ENCODE results near the gene PMEL. TPM values are rescaled to one million over a fixed set of nuclear protein-coding genes. Genes with fewer than 3 reads are reported as not detected.

Gene PMEL
- total RNA-seq, 3 donors from 2014 or later, result 1.3 to 4.4 (median 3.4) TPM

DNA sequence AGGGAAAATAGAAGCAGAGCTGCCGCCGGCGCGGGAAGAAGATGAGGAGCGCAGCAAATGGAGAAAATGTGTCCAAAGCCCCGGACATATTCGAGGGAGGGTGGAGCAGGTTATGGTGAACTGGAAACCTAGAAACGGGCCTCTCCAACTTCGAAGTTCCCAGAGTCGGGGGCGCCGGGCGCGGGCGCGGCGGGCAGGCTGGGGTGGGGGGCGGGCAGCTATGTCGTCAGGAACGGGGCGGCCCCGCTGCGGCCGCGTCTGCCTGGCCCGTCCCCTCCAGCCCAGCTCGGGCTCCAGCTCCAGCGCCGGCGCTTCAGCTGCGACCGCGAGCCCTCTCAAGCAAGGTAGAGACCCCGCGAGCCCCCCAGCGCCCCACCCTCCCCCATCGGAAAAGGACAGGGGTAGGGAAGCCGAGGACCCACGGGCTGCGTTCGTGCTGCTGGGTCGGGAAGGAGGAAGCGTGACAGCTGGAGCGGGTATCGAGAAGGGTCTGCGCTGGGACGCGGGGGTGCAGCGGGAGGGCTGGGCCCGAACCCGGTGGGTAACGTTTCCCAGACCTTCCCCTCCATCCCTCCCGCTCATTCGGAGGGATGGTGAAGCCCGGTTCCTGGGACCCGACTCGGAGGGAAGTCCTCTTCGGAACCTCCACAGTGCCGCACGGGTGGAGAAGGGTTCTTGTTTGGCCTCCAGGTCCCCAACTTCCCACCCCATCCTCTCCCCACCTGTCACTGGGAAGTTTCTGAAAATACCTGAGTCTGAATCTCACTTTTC lies 33.9 kb downstream of the PMEL start:
- Histone ChIP-seq H3K4me3 (peak overlapping the region; percentile 56), H3K9me3 (no peaks in the 10 kb centered on the region), H3K4me1 (ENCODE audit: low read depth) (peaks cover 34% of the 10 kb centered on the region), H3K36me3 (ENCODE audit: low read depth) (no peaks in the 10 kb centered on the region)
- intact Hi-C loops (cut with DNase I, micrococcal nuclease), result loop anchor here in 1 of 2 donors (10.0 kb wide), 2 partner anchors 117 to 197 kb away; partner anchors contain the start of genes ORMDL2 and SARNP
- ATAC-seq (peak; percentile 39), DNase-seq (peak; percentile 73 to 81 (median 81))
- TF ChIP-seq, protein P1, sequence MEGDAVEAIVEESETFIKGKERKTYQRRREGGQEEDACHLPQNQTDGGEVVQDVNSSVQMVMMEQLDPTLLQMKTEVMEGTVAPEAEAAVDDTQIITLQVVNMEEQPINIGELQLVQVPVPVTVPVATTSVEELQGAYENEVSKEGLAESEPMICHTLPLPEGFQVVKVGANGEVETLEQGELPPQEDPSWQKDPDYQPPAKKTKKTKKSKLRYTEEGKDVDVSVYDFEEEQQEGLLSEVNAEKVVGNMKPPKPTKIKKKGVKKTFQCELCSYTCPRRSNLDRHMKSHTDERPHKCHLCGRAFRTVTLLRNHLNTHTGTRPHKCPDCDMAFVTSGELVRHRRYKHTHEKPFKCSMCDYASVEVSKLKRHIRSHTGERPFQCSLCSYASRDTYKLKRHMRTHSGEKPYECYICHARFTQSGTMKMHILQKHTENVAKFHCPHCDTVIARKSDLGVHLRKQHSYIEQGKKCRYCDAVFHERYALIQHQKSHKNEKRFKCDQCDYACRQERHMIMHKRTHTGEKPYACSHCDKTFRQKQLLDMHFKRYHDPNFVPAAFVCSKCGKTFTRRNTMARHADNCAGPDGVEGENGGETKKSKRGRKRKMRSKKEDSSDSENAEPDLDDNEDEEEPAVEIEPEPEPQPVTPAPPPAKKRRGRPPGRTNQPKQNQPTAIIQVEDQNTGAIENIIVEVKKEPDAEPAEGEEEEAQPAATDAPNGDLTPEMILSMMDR (IDR thresholded peaks at IDR 0.05), result no peak

DNA sequence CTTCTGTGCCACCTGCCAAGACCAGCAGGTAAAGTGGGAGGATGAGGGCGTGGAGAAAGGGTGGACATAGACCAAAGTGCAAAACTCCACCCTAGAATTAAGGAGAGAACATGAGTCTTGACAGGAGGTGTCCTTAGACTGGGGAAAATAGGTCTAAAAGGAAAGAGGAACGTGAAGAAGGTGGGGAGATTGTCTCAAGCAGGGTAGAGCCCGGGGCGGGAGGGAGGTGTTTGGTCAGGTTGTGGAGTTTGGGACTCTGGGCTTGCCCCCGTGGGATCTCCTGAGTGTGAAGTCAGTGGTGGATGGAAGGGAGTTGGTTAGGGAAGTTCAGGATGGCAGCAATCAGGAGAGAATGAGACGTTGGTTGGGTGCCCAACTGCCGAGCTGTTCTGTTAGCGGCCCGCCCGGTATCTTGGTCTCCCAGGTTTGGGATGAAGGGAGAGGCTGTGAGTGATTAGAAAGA lies 34.5 kb downstream of the PMEL start:
- TF ChIP-seq, protein P1 (IDR thresholded peaks at IDR 0.05), result no peak
- H3K9me3 ChIP-seq, result no peaks in the 10 kb centered on the region
- H3K4me1 ChIP-seq (ENCODE audit: low read depth), result peaks cover 34% of the 10 kb centered on the region
- peak overlapping the region; percentile 56 for H3K4me3 ChIP-seq
- intact Hi-C loops (cut with DNase I, micrococcal nuclease), result loop anchor here in 1 of 2 donors (10.0 kb wide), 2 partner anchors 117 to 197 kb away; partner anchors contain the start of genes ORMDL2 and SARNP
- ATAC-seq, result peak; percentile 48
- peak; percentile 56 to 67 (median 59) for DNase-seq
- H3K36me3 ChIP-seq (ENCODE audit: low read depth), result no peaks in the 10 kb centered on the region

DNA sequence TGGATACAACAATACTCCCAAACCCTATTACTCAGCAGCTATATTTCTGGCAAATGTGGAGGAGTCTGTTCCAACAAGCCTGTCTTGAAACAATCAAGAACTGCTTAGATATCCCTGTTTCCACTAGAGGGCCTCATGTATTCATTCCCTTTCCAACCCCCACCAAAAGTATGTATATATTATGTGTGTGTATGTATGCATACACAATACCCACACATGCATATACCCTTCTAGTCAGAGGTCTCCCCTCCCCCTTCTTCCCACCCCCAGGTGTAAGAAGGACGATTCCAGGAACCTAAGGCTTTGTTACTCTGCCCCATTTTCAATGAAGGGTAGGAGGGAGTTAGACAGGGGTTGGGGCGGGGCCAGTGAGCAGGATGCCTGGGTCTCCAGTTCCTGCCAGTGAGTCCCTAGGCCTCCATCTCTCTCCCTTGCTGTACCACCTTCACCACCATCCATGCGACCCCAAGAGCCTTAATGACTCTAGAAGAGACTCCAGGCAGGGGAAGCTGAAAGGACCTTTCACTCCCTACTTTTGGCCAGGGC lies 35.0 kb downstream of the PMEL start, which contains the start of gene DGKA:
Gene DGKA, plus strand, starts transcription at position 392 of the 546 bp plus-strand sequence. CDS start 5,342 bp downstream, outside the sequence.
- TF ChIP-seq, protein P1 (IDR thresholded peaks at IDR 0.05), result peak; percentile 11
- DNase-seq (peak; percentile 75 to 87 (median 77)), ATAC-seq (peak; percentile 43)
- no peaks in the 10 kb centered on the region for H3K36me3 ChIP-seq (ENCODE audit: low read depth)
- H3K4me3 ChIP-seq, result peak within 1 kb of the TSS; percentile 56
- intact Hi-C loops (cut with DNase I, micrococcal nuclease), result loop anchor here in 1 of 2 donors (10.0 kb wide), 2 partner anchors 116 to 196 kb away; partner anchors contain the start of genes ORMDL2 and SARNP
- H3K9me3 ChIP-seq, result no peaks in the 10 kb centered on the region
- H3K4me1 ChIP-seq (ENCODE audit: low read depth), result peaks cover 39% of the 10 kb centered on the region

DNA sequence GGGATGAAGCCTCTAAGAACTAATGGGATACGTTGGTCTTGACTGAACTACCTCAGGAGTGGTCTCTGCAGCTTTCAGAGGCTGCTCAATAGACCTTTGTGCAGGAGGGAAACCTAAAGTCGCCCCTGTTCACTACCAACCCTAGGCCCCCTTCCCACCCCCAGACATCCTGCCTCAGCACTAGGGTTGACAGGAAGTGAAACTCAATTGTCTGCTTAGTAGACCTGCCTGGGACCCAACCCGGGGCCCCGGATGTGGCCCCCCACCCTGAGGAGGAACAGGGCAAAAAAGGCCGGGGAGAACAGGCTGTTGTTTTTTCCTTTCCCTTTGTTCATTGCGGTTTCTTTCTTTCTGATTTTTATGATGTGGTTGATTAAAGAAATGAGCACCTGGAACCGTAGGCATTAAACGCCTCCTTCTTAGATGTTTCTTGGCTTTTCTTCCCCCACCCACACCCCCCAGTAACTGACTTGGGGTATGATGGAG lies 36.5 kb downstream of the PMEL start:
- H3K36me3 ChIP-seq (ENCODE audit: low read depth), result no peaks in the 10 kb centered on the region
- DNase-seq (peak; percentile 64 to 90 (median 74)), ATAC-seq (peak; percentile 5)
- H3K4me3 ChIP-seq, result no peak overlapping the region
- no peaks in the 10 kb centered on the region for H3K9me3 ChIP-seq
- peaks cover 43% of the 10 kb centered on the region for H3K4me1 ChIP-seq (ENCODE audit: low read depth)
- TF ChIP-seq, protein P1 (IDR thresholded peaks at IDR 0.05), result no peak
- intact Hi-C loops (cut with DNase I, micrococcal nuclease), result no loop called here

DNA sequence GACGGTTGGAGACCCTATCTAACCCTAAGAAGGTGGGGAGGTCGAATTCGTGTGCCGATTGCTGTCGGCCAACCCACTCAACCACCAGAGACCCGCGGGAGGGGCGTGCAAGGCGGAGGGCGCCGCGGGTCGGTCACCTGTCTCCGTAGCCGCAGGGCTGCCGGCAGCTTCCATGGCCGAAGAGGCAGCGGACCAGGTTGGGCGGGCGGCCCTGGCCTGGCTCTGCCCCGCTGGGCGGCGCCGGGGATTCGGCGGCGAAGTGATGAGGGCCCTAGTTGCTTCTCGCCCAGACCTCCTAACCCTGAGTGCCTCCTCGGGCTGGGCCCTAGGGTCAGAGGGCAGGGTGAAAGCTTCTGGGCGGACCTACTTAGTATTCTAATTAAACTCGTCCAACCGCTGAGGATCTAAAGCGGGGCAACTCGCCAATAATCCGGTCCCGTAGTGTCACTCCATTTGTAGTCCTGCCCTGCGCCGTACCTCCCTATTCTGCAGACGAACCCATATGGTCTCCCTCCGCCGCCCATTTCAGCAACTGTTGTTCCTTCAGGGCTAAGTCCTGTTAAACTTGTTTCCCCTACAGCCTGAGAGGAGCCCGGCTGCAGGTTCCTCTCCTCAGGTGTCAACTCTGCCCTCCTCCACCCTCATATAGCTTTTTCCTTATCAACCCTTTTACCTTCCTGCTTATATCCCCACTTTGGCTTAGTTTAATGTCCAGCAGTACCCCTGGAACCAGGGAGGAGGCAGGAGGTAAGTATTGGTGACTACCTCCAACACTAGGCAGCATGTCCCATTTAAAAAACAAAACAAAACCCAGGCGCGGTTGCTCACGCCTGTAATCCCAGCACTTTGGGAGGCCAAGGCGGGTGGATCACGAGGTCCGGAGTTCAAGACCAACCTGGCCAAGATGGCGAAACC lies 38.0 kb downstream of the PMEL start, which contains the start of gene PYM1:
Gene PYM1, minus strand, starts transcription at position 307 of the 915 bp plus-strand sequence. Its CDS starts 133 bp downstream, at position 174.
- peaks cover 39% of the 10 kb centered on the region for H3K4me1 ChIP-seq (ENCODE audit: low read depth)
- H3K4me3 ChIP-seq, result peak within 1 kb of the TSS; percentile 87
- H3K9me3 ChIP-seq, result no peaks in the 10 kb centered on the region
- ATAC-seq (peak; percentile 54), DNase-seq (peak; percentile 86 to 92 (median 90))
- no peaks in the 10 kb centered on the region for H3K36me3 ChIP-seq (ENCODE audit: low read depth)
- intact Hi-C loops (cut with DNase I, micrococcal nuclease), result no loop called here
- TF ChIP-seq, protein P1 (IDR thresholded peaks at IDR 0.05), result no peak

Data from mucosa of descending colon (tissue), 3 donors.